Left ventricle myocardium inferior (tissue), 1 donor: ENCODE results near the gene APOBEC4. TPM values are rescaled to one million over a fixed set of nuclear protein-coding genes. Genes with fewer than 3 reads are reported as not detected.
A peak's percentile ranks its signal among the peaks of the same experiment; 100 is the strongest.
"Not testable (repeated sequence)": the region's sequence is repeated elsewhere in the genome, so short reads cannot be mapped to it uniquely, and the experiment has no call there.

Experiments
- DNase-seq: peaks from one replicate; pipeline ENCODE4 v3.0.0-alpha.2; 2020
- H3K27ac ChIP-seq: fragments of 200-600 bp; replicated peaks from 2 replicates; pipeline ENCODE4 v1.8.0; 2021
- H3K27me3 ChIP-seq: fragments of 200-600 bp; 2 replicates; pipeline ENCODE4 v1.8.0; 2021; ENCODE audit warnings: low read depth
- H3K36me3 ChIP-seq: fragments of 200-600 bp; 2 replicates; pipeline ENCODE4 v1.8.0; 2021
- H3K4me1 ChIP-seq: fragments of 200-600 bp; 2 replicates; pipeline ENCODE4 v1.8.0; 2021
- H3K4me3 ChIP-seq: fragments of 200-600 bp; 2 replicates; pipeline ENCODE4 v1.8.0; 2021; ENCODE audit warnings: mild to moderate bottlenecking, moderate library complexity
- H3K9me3 ChIP-seq: fragments of 200-600 bp; replicated peaks from 2 replicates; pipeline ENCODE4 v1.8.0; 2021
- intact Hi-C: fragments of 100-400 bp; cut with micrococcal nuclease; formaldehyde crosslinking; loops from one replicate; pipeline ENCODE4 v1.11.0; 2022
- total RNA-seq: library from RNA; stranded (reverse); fragmentation: NEBNext Ultra II Directional; extraction: Animal tissue kit (Norgen Biotek cat#: 25700); gene quantifications from one replicate; pipeline ENCODE4 v1.2.1, GENCODE V29; 2021
- TF ChIP-seq, protein P1 (sequence below): fragments of 200-600 bp; IDR thresholded peaks from 2 replicates; pipeline ENCODE4 v1.8.0; 2021; ENCODE audit warnings: antibody characterized with exemption, mild to moderate bottlenecking, borderline replicate concordance
- donor health status: DM: no; HTN: yes; CAD: no; lungs with severe emphysema.

Gene APOBEC4
- total RNA-seq, 1 donor from 2014 or later: 0.11 TPM

DNA sequence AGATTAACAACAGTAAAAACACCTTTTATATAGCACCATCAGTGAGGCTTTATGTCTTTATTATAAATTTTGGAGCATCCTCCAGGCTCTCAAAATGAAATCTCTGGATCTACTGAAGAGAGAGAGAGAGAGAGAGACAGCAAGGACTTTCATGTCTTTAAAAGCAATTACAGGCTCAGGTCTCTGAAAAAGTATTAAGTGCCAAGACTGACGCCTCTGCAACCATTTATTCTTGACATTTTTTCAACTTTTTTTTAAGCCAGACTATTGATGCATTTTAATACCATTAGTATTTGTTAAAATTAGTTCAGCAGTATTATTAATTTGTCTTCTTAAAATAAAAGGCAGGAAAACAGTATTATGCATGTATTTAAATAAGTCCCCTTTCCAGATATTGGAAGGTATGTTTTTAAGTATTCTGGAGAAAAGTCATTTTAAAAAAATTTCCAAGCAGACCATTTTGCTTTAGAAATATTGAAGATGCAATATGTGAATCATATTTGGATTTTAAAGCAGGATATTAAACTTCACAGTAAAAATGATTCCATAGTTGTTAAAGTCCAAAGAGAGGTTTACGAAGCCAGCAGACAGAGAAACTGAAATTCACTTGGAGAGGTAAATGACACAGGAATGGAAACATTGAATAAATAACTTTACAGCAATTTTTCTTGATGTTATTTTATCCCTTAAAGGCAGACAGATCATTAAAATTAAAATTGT is 35.4 kb upstream of the APOBEC4 start:
- Histone ChIP-seq H3K27ac (no peak overlapping the region), H3K27me3 (no peaks in the 10 kb centered on the region), H3K4me1 (peaks cover 29% of the 10 kb centered on the region), H3K4me3 (no peak overlapping the region), H3K36me3 (no peaks in the 10 kb centered on the region), H3K9me3 (no peaks in the 10 kb centered on the region)
- no peak for DNase-seq
- intact Hi-C loops: loop anchor here (5.0 kb wide), 1 partner anchor 36 kb away; the partner anchor contains the start of gene APOBEC4
- TF ChIP-seq, protein P1, sequence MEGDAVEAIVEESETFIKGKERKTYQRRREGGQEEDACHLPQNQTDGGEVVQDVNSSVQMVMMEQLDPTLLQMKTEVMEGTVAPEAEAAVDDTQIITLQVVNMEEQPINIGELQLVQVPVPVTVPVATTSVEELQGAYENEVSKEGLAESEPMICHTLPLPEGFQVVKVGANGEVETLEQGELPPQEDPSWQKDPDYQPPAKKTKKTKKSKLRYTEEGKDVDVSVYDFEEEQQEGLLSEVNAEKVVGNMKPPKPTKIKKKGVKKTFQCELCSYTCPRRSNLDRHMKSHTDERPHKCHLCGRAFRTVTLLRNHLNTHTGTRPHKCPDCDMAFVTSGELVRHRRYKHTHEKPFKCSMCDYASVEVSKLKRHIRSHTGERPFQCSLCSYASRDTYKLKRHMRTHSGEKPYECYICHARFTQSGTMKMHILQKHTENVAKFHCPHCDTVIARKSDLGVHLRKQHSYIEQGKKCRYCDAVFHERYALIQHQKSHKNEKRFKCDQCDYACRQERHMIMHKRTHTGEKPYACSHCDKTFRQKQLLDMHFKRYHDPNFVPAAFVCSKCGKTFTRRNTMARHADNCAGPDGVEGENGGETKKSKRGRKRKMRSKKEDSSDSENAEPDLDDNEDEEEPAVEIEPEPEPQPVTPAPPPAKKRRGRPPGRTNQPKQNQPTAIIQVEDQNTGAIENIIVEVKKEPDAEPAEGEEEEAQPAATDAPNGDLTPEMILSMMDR: no peak

DNA sequence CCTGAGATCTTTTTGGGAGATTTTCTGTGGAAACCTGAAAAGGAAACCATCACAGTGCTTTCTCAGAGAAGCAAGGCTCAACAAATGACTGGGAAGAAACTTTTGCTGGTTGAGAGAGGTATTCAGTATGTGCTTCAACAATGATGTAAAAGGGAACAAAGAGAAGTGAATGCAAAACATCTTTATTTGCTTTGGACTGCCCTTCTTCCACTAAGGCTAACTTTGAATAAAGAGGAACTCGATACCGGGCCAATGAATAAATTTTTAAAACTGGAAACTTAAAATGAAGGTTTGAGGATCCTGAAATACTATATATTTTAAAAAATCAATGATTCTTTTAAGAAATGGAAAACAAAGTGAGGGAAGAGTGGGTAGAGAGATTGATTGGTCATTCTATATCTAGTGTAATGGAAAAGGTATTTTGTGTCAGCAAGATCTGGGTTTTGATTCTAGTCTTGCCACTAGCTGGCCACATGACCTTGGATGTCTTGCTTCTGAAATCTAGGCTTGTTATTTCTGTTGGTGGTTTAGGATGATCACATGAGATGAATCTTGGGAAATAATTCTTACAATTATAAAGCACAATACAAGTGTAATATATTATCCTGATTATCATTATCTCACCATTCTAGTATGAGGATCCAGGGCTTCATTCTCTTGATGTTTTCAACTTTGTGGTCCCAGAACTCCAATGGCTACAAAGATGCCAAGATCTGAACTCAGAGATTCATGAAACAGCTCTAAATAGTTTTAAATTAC is 34.6 kb upstream of the APOBEC4 start:
- no peaks in the 10 kb centered on the region for H3K27me3 ChIP-seq
- no peak overlapping the region for H3K4me3 ChIP-seq
- no peaks in the 10 kb centered on the region for H3K36me3 ChIP-seq
- H3K4me1 ChIP-seq: peaks cover 24% of the 10 kb centered on the region
- intact Hi-C loops: loop anchor here (5.0 kb wide), 1 partner anchor 35 kb away; the partner anchor contains the start of gene APOBEC4
- H3K9me3 ChIP-seq: no peaks in the 10 kb centered on the region
- DNase-seq: no peak
- TF ChIP-seq, protein P1: no peak
- H3K27ac ChIP-seq: no peak overlapping the region

DNA sequence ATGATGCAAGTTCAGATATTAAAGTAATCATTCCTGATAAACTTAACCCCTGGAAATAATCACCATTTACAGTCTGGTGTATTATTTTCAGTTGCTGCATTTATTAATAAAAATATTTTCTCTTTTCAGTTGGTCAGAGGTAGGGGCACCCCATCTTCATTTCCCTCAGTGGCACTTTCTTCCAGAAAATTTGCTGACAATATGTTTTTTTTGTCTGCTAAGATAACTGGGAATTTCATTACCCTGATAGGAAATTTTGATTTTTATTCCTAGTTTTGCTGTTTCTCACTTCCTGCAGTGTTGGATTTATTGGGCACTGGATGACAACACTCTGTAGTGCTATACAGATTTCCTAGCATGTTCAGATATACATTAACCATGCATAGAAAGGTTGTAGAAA is 33.1 kb upstream of the APOBEC4 start:
- no peaks in the 10 kb centered on the region for H3K27me3 ChIP-seq
- intact Hi-C loops: loop anchor here (5.0 kb wide), 1 partner anchor 34 kb away; the partner anchor contains the start of gene APOBEC4
- no peak overlapping the region for H3K4me3 ChIP-seq
- TF ChIP-seq, protein P1: no peak
- no peak overlapping the region for H3K27ac ChIP-seq
- peaks cover 24% of the 10 kb centered on the region for H3K4me1 ChIP-seq
- DNase-seq: no peak
- no peaks in the 10 kb centered on the region for H3K36me3 ChIP-seq
- H3K9me3 ChIP-seq: no peaks in the 10 kb centered on the region

GRCh38 chr1:183685112-183685713 is 32.1 kb upstream of the APOBEC4 start:
- intact Hi-C loops: loop anchor here (5.0 kb wide), 1 partner anchor 33 kb away; the partner anchor contains the start of gene APOBEC4
- TF ChIP-seq, protein P1: peak; percentile 88
- no peak for DNase-seq
- Histone ChIP-seq H3K27ac (no peak overlapping the region), H3K27me3 (no peaks in the 10 kb centered on the region), H3K4me3 (no peak overlapping the region), H3K36me3 (no peaks in the 10 kb centered on the region), H3K4me1 (peaks cover 24% of the 10 kb centered on the region), H3K9me3 (no peaks in the 10 kb centered on the region)

GRCh38 chr1:183679363-183679762 is 26.2 kb upstream of the APOBEC4 start:
- H3K4me1 ChIP-seq: peaks cover 18% of the 10 kb centered on the region
- H3K36me3 ChIP-seq, H3K9me3 ChIP-seq, H3K27ac ChIP-seq, intact Hi-C loops, H3K27me3 ChIP-seq, DNase-seq, H3K4me3 ChIP-seq: not testable (repeated sequence)
